Small intestine (tissue), 7 donors: Measurements from ENCODE around the gene GPATCH11. TPM values are rescaled to one million over a fixed set of nuclear protein-coding genes. Genes with fewer than 3 reads are reported as not detected.

Source experiments
- DNase-seq, 2 donors: peaks; one replicate each; pipeline versions ENCODE4 v3.0.0 to v3.0.0-alpha.2; 2013
- FAIRE-seq: peaks from 2 replicates; lab custom pipeline; 2012; peaks lifted over from hg19 to GRCh38; lab: Jason Lieb, UNC
- H3K27ac ChIP-seq, 3 donors: one replicate each; pipeline ENCODE4 v1.5.1; 2013; ENCODE audit warnings: low read length in 2 of 3, mild to moderate bottlenecking in 2 of 3, control low read depth in 1 of 3, inconsistent platforms in 1 of 3, low read depth in 1 of 3, moderate library complexity in 1 of 3
- H3K27me3 ChIP-seq, 3 donors: one replicate each; pipeline ENCODE4 v1.6.1; 2013; ENCODE audit warnings: low read length in 3 of 3, inconsistent platforms in 1 of 3; ENCODE audit not compliant: control insufficient read depth in 3 of 3, insufficient read depth in 3 of 3
- H3K36me3 ChIP-seq, 3 donors: one replicate each; pipeline ENCODE4 v1.6.1; 2013; ENCODE audit warnings: low read length in 3 of 3, inconsistent platforms in 1 of 3, low read depth in 1 of 3, mild to moderate bottlenecking in 1 of 3, moderate library complexity in 1 of 3; ENCODE audit not compliant: control insufficient read depth in 3 of 3, insufficient read depth in 2 of 3
- H3K4me1 ChIP-seq, 3 donors: one replicate each; pipeline ENCODE4 v1.6.1; 2013; ENCODE audit warnings: low read length in 2 of 3, inconsistent platforms in 1 of 3, low read depth in 1 of 3, mild to moderate bottlenecking in 1 of 3, moderate library complexity in 1 of 3; ENCODE audit not compliant: control insufficient read depth in 3 of 3, insufficient read depth in 2 of 3
- H3K4me3 ChIP-seq, 3 donors: one replicate each; pipeline ENCODE4 v1.5.1; 2013; ENCODE audit warnings: low read length in 3 of 3, control low read depth in 1 of 3, inconsistent platforms in 1 of 3, low read depth in 1 of 3, mild to moderate bottlenecking in 1 of 3, moderate library complexity in 1 of 3
- H3K9me3 ChIP-seq, 2 donors: one replicate each; pipeline ENCODE4 v1.6.1; 2013; ENCODE audit warnings: low read depth in 1 of 2, low read length in 1 of 2; ENCODE audit not compliant: control insufficient read depth in 2 of 2, insufficient read depth in 1 of 2
- WGBS, 3 donors: extraction: QIAGEN DNeasy Blood & Tissue Kit; methylation state at CpG; one replicate each; pipeline ENCODE4 v1.1.7; 2013; 5-methylcytosine and 5-hydroxymethylcytosine counted together
- polyA plus RNA-seq, 4 donors: library from polyadenylated mRNA; stranded (reverse) in 3 of 4; unstranded in 1 of 4; fragments of 200-250 nt in 3 of 4; fragments of 120-200 nt in 1 of 4; gene quantifications; one replicate each; pipeline versions ENCODE4 v1.2.1 to v1.2.3, GENCODE V29; 2013
- donor health status: healthy with polysubstance abuse.
- donor health status: control.
- donor health status: control.
- donor health status: Bipolar disorder and iron deficiency.
- donor health status: healthy.

Gene GPATCH11
- polyA plus RNA-seq, 4 donors, result 3.1 to 6.0 (median 5.5) TPM

GRCh38 chr2:37111958-37112357 is 27.6 kb downstream of the GPATCH11 start:
- H3K27ac ChIP-seq, result no peak overlapping the region
- no peak overlapping the region for H3K4me3 ChIP-seq
- H3K4me1 ChIP-seq, result no peaks in the 10 kb centered on the region
- DNase-seq, result no peak
- FAIRE-seq, result no peak
- H3K9me3 ChIP-seq, result no peaks in the 10 kb centered on the region
- 66 to 95% (median 75%) methylated on average over 2 of the region's 2 CpGs for WGBS, 3 donors
- H3K36me3 ChIP-seq, result peaks cover 10 to 41% (median 14%) of the 10 kb centered on the region in 3 donors
- H3K27me3 ChIP-seq, result no peaks in the 10 kb centered on the region

- peaks cover 15 to 42% (median 18%) of the 10 kb centered on the region in 3 donors for H3K36me3 ChIP-seq
- 96 to 100% (median 98%) methylated on average over 1 of the region's 1 CpG for WGBS, 3 donors
- no peak for FAIRE-seq
These were observed 33.2 kb downstream of the GPATCH11 start for GRCh38 chr2:37117566-37117965.

GRCh38 chr2:37119157-37119556 is 34.8 kb downstream of the GPATCH11 start:
- Histone ChIP-seq H3K36me3 (peaks cover 17 to 46% (median 19%) of the 10 kb centered on the region in 3 donors), H3K4me1 (peaks cover 0 to 4% (median 0%) of the 10 kb centered on the region in 3 donors), H3K9me3 (no peaks in the 10 kb centered on the region), H3K27ac (peak overlapping the region in 1 of 3 donors; percentile 72), H3K27me3 (no peaks in the 10 kb centered on the region), H3K4me3 (no peak overlapping the region)
- DNase-seq, result peak; percentile 1 to 75
- FAIRE-seq, result no peak
- WGBS, 3 donors, result 90 to 91% (median 90%) methylated on average over 5 of the region's 5 CpGs

More at GRCh38 chr2:37117566-37117965, 33.2 kb downstream of the GPATCH11 start:
- Histone ChIP-seq H3K27ac (no peak overlapping the region), H3K9me3 (no peaks in the 10 kb centered on the region), H3K4me1 (peaks cover 0 to 4% (median 0%) of the 10 kb centered on the region in 3 donors), H3K4me3 (no peak overlapping the region), H3K27me3 (no peaks in the 10 kb centered on the region)
- DNase-seq, result no peak

- DNase-seq, result no peak
- peaks cover 17 to 45% (median 17%) of the 10 kb centered on the region in 3 donors for H3K36me3 ChIP-seq
- no peaks in the 10 kb centered on the region for H3K4me1 ChIP-seq
- WGBS, 3 donors, result 96 to 99% (median 96%) methylated on average over 2 of the region's 2 CpGs
- no peak overlapping the region for H3K4me3 ChIP-seq
- FAIRE-seq, result no peak
- no peak overlapping the region for H3K27ac ChIP-seq
- H3K27me3 ChIP-seq, result no peaks in the 10 kb centered on the region
- no peaks in the 10 kb centered on the region for H3K9me3 ChIP-seq
These were observed 41.1 kb downstream of the GPATCH11 start for GRCh38 chr2:37125416-37125815.

- DNase-seq, result no peak
- Histone ChIP-seq H3K36me3 (peaks cover 9 to 32% (median 20%) of the 10 kb centered on the region in 3 donors), H3K4me1 (no peaks in the 10 kb centered on the region), H3K27ac (no peak overlapping the region), H3K4me3 (no peak overlapping the region), H3K27me3 (no peaks in the 10 kb centered on the region), H3K9me3 (no peaks in the 10 kb centered on the region)
- 96 to 98% (median 97%) methylated on average over 6 of the region's 6 CpGs for WGBS, 3 donors
- FAIRE-seq, result no peak
These were observed 48.6 kb downstream of the GPATCH11 start for GRCh38 chr2:37132914-37133313.

GRCh38 chr2:37142546-37142945 is 58.2 kb downstream of the GPATCH11 start:
- Histone ChIP-seq H3K4me3 (no peak overlapping the region), H3K27me3 (no peaks in the 10 kb centered on the region), H3K36me3 (peaks cover 16 to 37% (median 17%) of the 10 kb centered on the region in 3 donors), H3K27ac (no peak overlapping the region), H3K4me1 (no peaks in the 10 kb centered on the region), H3K9me3 (no peaks in the 10 kb centered on the region)
- DNase-seq, result no peak
- no peak for FAIRE-seq

GRCh38 chr2:37143974-37144373 is 59.7 kb downstream of the GPATCH11 start:
- H3K9me3 ChIP-seq, result no peaks in the 10 kb centered on the region
- FAIRE-seq, result no peak
- no peak overlapping the region for H3K27ac ChIP-seq
- peaks cover 16 to 34% (median 22%) of the 10 kb centered on the region in 3 donors for H3K36me3 ChIP-seq
- no peak for DNase-seq
- H3K27me3 ChIP-seq, result no peaks in the 10 kb centered on the region
- no peak overlapping the region for H3K4me3 ChIP-seq
- WGBS, 3 donors, result 94 to 100% (median 98%) methylated on average over 1 of the region's 1 CpG
- H3K4me1 ChIP-seq, result peaks cover 2 to 10% (median 3%) of the 10 kb centered on the region in 3 donors

GRCh38 chr2:37146062-37146461 is 61.7 kb downstream of the GPATCH11 start:
- Histone ChIP-seq H3K27me3 (no peaks in the 10 kb centered on the region), H3K9me3 (no peaks in the 10 kb centered on the region), H3K4me1 (peaks cover 3 to 15% (median 4%) of the 10 kb centered on the region in 3 donors), H3K4me3 (no peak overlapping the region), H3K36me3 (peaks cover 13 to 30% (median 19%) of the 10 kb centered on the region in 3 donors), H3K27ac (no peak overlapping the region)
- WGBS, 3 donors, result 96 to 98% (median 98%) methylated on average over 2 of the region's 2 CpGs
- DNase-seq (no peak), FAIRE-seq (no peak)

- DNase-seq, result peak; percentile 68 to 83
- peaks cover 12 to 21% (median 16%) of the 10 kb centered on the region in 3 donors for H3K36me3 ChIP-seq
- no peak overlapping the region for H3K4me3 ChIP-seq
- 30 to 73% (median 42%) methylated on average over 7 of the region's 7 CpGs for WGBS, 3 donors
- FAIRE-seq, result no peak
- H3K9me3 ChIP-seq, result no peaks in the 10 kb centered on the region
- no peaks in the 10 kb centered on the region for H3K27me3 ChIP-seq
- peak overlapping the region in 1 of 3 donors; percentile 58 for H3K27ac ChIP-seq
- H3K4me1 ChIP-seq, result peaks cover 3 to 15% (median 4%) of the 10 kb centered on the region in 3 donors
These were observed 64.0 kb downstream of the GPATCH11 start for GRCh38 chr2:37148325-37148724.
